ENCODE measurements around the gene MARK3. TPM values are rescaled to one million over a fixed set of nuclear protein-coding genes. Genes with fewer than 3 reads are reported as not detected.
A peak's percentile ranks its signal among the peaks of the same experiment; 100 is the strongest.

Gene MARK3
- total RNA-seq, 1 experiment from 2014 or later, result 81.9 TPM

- Histone ChIP-seq H3K79me2 (ENCODE audit: insufficient read depth, low read length) (peaks cover 25% of the 10 kb centered on the region), H3K9ac (ENCODE audit: extremely low read depth, insufficient read length, low read length) (peak overlapping the region; percentile 85), H2BK120ac (ENCODE audit: low read depth, low read length, poor library complexity, severe bottlenecking) (no peak overlapping the region), H3K14ac (ENCODE audit: insufficient read depth, low read length) (peak overlapping the region; percentile 74), H3K4ac (ENCODE audit: low read depth, low read length) (no peak overlapping the region), H2BK20ac (ENCODE audit: low read depth, low read length, poor library complexity, severe bottlenecking) (no peak overlapping the region), H3K27me3 (ENCODE audit: insufficient read depth, low read length) (no peaks in the 10 kb centered on the region; the same call in 1 of the 2 replicates), H4K20me1 (ENCODE audit: control insufficient read depth, insufficient read depth, insufficient read length) (no peaks in the 10 kb centered on the region), H2AK5ac (ENCODE audit: insufficient read length, low read length) (no peak overlapping the region), H3K18ac (ENCODE audit: insufficient read length, low read depth, low read length) (peak overlapping the region; percentile 27), H3T11ph (ENCODE audit: low read length) (no peak overlapping the region), H4K5ac (ENCODE audit: insufficient read length, low read depth, low read length) (no peak overlapping the region), H4K8ac (replicated peaks; ENCODE audit: insufficient read length, low read depth, low read length) (no peak overlapping the region), H2AFZ (ENCODE audit: low read length) (no peak overlapping the region), H3K4me2 (ENCODE audit: insufficient read depth, insufficient read length, low read length) (peak overlapping the region; percentile 94), H3K79me1 (ENCODE audit: insufficient read depth, low read depth, low read length, poor library complexity, severe bottlenecking) (peaks cover 4% of the 10 kb centered on the region), H4K91ac (ENCODE audit: insufficient read length, low read depth, low read length) (no peak overlapping the region), H3K23me2 (ENCODE audit: insufficient read length, low read depth, low read length, poor library complexity, severe bottlenecking) (peaks cover 14% of the 10 kb centered on the region), H3K23ac (ENCODE audit: insufficient read length, low read depth, low read length) (peak overlapping the region; percentile 7), H3K9me3 (ENCODE audit: control insufficient read depth, low read depth, low read length) (no peaks in the 10 kb centered on the region), H3K56ac (ENCODE audit: insufficient read length, low read depth, low read length) (no peak overlapping the region), H2BK15ac (ENCODE audit: low read depth, low read length) (no peak overlapping the region), H3K4me1 (ENCODE audit: insufficient read depth, low read length) (no peaks in the 10 kb centered on the region), H2BK5ac (ENCODE audit: insufficient read length, low read length) (no peak overlapping the region), H2BK12ac (ENCODE audit: insufficient read length, low read depth, low read length) (no peak overlapping the region), H3K27ac (ENCODE audit: insufficient read length, low read depth, low read length) (no peak overlapping the region)
- Mint-ChIP-seq H3K4me3 (peak overlapping the region; percentile 95 to 99), H3K4me1 (peaks cover 22 to 28% of the 10 kb centered on the region in 2 experiments), H3K27ac (peak overlapping the region; percentile 95 to 98 (median 97); a peak in 6 of 7 replicates), H3K36me3 (ENCODE audit: insufficient read depth in 1 of 3, low read depth in 3 of 3) (peaks cover 0 to 5% (median 2%) of the 10 kb centered on the region in 3 experiments; a peak in 5 of 7 replicates), H3K9me3 (no peaks in the 10 kb centered on the region), H3K27me3 (ENCODE audit: low read depth) (peaks cover 30% of the 10 kb centered on the region)
- WGBS (ENCODE audit: extremely low coverage, insufficient read length, low lambda C conversion rate), result no CpG with 5 or more reads among the region's 44 CpGs
- DNase-seq, result no peak
- no peak for TF ChIP-seq CTCF (conservative IDR thresholded peaks at IDR 0.05)
Observed at GRCh38 chr14:103385929-103386712, 906 bp downstream of the MARK3 start.

Measured in H9 (cell line).